Measurements from ENCODE around the gene P2RY8.

- TF ChIP-seq ZNF248 (tag by site-specific recombination; IDR thresholded peaks at IDR 0.05) (no peak), ZNF274 (IDR thresholded peaks at IDR 0.05; ENCODE audit: low read length) (no peak), ZNF274 (tag by site-specific recombination; IDR thresholded peaks at IDR 0.05; ENCODE audit: borderline replicate concordance) (no peak), ZNF121 (tag by site-specific recombination; IDR thresholded peaks at IDR 0.05) (no peak), ZNF26 (tag by site-specific recombination; IDR thresholded peaks at IDR 0.05) (no peak), YY1 (tag by site-specific recombination; IDR thresholded peaks at IDR 0.05) (no peak), ZNF549 (tag by site-specific recombination; IDR thresholded peaks at IDR 0.05) (no peak), ZNF223 (tag by site-specific recombination; IDR thresholded peaks at IDR 0.05) (no peak), ZBTB1 (tag by site-specific recombination; IDR thresholded peaks at IDR 0.05) (no peak), ZFP3 (tag by site-specific recombination; IDR thresholded peaks at IDR 0.05; ENCODE audit: low read depth) (no peak), ZNF175 (tag by site-specific recombination; IDR thresholded peaks at IDR 0.05) (no peak), ZNF473 (tag by site-specific recombination; IDR thresholded peaks at IDR 0.05) (no peak), PRDM1 (tag by site-specific recombination; IDR thresholded peaks at IDR 0.05) (no peak)
- TF ChIP-seq, protein P1, sequence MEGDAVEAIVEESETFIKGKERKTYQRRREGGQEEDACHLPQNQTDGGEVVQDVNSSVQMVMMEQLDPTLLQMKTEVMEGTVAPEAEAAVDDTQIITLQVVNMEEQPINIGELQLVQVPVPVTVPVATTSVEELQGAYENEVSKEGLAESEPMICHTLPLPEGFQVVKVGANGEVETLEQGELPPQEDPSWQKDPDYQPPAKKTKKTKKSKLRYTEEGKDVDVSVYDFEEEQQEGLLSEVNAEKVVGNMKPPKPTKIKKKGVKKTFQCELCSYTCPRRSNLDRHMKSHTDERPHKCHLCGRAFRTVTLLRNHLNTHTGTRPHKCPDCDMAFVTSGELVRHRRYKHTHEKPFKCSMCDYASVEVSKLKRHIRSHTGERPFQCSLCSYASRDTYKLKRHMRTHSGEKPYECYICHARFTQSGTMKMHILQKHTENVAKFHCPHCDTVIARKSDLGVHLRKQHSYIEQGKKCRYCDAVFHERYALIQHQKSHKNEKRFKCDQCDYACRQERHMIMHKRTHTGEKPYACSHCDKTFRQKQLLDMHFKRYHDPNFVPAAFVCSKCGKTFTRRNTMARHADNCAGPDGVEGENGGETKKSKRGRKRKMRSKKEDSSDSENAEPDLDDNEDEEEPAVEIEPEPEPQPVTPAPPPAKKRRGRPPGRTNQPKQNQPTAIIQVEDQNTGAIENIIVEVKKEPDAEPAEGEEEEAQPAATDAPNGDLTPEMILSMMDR (tag by site-specific recombination; IDR thresholded peaks at IDR 0.05): no peak
- TF ChIP-seq, protein P2, sequence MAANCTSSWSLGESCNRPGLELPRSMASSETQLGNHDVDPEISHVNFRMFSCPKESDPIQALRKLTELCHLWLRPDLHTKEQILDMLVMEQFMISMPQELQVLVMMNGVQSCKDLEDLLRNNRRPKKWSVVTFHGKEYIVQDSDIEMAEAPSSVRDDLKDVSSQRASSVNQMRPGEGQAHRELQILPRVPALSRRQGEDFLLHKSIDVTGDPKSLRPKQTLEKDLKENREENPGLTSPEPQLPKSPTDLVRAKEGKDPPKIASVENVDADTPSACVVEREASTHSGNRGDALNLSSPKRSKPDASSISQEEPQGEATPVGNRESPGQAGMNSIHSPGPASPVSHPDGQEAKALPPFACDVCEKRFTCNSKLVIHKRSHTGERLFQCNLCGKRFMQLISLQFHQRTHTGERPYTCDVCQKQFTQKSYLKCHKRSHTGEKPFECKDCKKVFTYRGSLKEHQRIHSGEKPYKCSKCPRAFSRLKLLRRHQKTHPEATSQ (tag by site-specific recombination; IDR thresholded peaks at IDR 0.05): no peak
These were observed 52.0 kb downstream of the P2RY8 start for GRCh38 chrX:1485033-1485432.

All from HEK293 (cell line).